GM18517 (cell line): ENCODE results near the gene IGSF9.
"Not testable (repeated sequence)": the region's sequence is repeated elsewhere in the genome, so short reads cannot be mapped to it uniquely, and the experiment has no call there.

ENCODE experiments used
- ATAC-seq: cut with Tn5 transposase; IDR thresholded peaks from one replicate; pipeline ENCODE4 v1.9.1; 2021; ENCODE audit warnings: mild to moderate bottlenecking, moderate library complexity; ENCODE audit not compliant: unreplicated experiment

The IGSF9 gene

DNA sequence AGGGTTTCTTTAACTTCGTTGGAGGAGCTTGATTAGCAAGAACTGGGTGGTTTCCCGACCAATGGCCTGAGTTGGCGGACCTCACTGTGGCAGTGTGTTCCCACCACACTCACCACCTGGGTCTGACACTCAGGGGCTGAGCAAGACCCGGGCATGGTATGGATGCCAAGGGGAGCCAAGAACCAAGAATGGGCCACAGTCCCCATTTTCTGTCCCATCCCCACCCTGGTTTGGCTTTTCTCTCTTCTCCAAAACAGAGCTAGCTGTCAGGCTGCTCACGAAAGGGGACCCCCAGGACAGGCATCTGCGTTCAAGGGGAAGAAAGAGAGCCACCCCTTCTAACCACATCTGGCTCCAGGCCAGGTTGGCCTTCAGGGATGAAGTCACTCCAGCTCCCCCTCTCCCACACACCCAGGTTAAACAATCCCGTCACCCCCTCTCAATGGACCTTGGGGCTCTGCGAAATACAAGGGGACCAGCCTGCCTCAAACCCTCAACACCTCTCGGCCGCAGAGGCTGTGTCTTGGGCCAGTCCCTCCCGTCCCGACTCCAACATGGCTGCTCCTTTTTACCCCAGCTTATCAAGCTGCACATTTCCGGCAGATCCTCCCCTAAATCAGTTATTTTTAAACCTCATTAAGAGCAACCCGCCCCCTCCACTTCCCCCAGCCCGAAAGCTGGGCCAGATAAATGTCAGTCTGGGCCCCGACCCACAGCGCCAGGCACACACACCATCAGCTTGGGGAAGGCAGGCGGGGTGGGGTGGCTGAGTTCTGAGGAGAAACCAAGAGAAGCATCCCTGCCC lies 23.5 kb downstream of the IGSF9 start:
- ATAC-seq, result no peak

GRCh38 chr1:159921251-159921650 lies 24.2 kb downstream of the IGSF9 start:
- peak; percentile 43 for ATAC-seq

GRCh38 chr1:159920651-159921050 lies 24.8 kb downstream of the IGSF9 start:
- ATAC-seq, result no peak

- ATAC-seq, result no peak
These were observed 25.2 kb downstream of the IGSF9 start for GRCh38 chr1:159920202-159920601.

GRCh38 chr1:159919236-159919865 lies 26.1 kb downstream of the IGSF9 start:
- no peak for ATAC-seq

- ATAC-seq, result no peak
These were observed 26.8 kb downstream of the IGSF9 start for GRCh38 chr1:159918352-159919200.

DNA sequence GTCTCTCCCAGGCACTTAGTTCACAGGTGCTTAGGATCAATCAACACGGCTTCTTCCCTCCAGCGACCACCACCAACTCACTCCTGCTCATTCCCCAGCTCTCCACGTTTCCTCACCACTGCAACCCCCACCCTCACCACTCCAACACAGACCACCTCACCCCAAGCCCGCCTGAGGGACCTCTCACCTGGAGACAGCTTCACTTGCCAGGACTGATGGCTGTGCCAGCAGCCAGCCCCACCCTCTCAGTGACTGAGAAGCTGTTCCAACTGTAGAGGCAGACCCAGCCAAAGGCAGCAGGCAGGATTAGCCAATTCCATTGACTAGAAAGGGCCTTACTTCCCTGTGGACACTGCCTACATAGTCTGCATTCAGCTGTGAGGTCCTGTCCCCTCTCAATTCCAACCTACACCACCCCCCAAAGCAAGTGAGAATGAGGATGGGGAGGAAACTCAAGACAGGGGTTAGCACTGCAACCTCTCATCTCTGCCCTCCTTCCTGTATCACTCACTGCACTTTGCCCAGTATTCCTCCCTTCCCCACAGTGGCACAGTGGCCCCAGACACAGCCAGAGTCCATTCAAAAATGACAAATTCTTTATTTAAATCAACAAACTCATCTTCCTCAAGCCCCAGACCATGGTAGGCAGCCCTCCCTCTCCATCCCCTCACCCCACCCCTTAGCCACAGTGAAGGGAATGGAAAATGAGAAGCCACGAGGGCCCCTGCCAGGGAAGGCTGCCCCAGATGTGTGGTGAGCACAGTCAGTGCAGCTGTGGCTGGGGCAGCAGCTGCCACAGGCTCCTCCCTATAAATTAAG lies 27.7 kb downstream of the IGSF9 start:
- no peak for ATAC-seq

DNA sequence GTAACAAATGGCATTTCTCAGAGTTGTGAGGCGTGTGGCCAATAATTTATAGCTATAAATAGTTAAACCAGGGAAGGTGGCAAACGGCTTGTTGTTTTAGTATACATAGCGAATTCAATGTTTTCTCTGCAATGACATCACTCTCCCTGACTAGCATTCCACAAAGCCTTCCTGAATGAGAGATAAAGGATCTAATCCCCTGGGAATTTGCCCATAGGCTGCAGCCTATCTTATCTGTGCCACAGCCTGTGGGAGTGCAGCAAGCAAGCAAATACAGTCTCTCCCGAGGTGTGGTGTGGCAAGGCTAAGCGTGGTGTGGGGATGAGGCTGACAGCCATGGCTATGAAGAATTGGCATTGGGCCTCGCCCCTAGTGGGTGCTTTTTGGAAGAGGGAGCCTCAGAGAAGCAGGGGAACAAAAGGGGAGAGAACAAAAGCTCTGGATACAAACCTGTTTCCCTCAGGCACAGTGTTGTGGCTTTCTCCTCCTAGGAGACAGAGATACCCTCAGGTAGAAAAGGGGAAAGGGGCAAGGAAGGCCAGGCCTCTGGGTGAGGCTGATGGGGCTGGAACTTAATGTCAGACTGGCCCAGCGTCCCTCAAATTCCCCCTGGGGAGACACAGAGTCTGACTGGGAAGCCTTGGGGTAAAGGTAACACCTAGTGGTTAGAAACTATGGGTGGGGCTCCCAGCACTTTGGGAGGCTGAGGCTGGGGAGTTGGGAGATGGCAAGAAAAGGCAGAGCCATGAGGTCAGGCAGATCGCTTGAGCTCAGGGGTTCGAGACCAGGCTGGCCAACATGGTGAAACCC lies 29.0 kb downstream of the IGSF9 start:
- ATAC-seq, result no peak

DNA sequence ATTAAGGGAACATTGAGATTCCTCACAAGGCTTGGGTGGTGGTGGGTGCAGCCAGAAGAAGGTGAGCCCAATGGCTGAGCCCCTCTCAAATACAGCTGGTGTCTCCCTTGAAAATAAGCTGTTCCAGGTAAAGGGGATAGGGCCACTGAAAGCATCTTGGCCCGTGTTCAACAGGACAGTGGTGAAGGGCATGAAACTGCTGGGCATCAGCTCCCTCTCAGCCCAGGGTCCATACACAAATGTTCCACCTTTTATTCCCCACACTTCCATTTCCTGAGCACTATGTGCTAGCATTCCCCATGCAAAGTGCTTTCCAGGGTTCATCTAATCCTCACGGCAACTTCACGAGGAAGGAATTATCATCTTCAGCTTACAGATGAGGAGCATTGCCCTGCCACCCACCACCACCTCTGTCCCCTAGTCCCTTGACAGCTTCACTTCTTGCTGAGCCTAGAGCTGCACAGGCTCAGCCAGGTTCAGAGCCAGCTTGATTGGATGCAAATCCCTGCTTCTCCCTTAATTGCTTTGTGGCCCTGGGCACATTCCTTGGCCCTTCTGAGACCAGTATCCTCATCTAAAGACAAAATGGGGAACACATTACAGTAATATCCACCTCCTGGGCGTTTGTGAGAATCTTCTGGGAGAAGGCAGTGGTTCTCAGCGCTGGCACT lies 29.7 kb downstream of the IGSF9 start:
- ATAC-seq, result no peak

GRCh38 chr1:159914252-159915018 lies 31.0 kb downstream of the IGSF9 start:
- no peak for ATAC-seq

GRCh38 chr1:159913451-159914192 lies 31.8 kb downstream of the IGSF9 start:
- no peak for ATAC-seq

- ATAC-seq, result no peak
These were observed 33.9 kb downstream of the IGSF9 start for GRCh38 chr1:159911326-159912070.

GRCh38 chr1:159908031-159908940 lies 37.1 kb downstream of the IGSF9 start:
- no peak for ATAC-seq

- no peak for ATAC-seq
These were observed 38.5 kb downstream of the IGSF9 start for GRCh38 chr1:159906960-159907359.

DNA sequence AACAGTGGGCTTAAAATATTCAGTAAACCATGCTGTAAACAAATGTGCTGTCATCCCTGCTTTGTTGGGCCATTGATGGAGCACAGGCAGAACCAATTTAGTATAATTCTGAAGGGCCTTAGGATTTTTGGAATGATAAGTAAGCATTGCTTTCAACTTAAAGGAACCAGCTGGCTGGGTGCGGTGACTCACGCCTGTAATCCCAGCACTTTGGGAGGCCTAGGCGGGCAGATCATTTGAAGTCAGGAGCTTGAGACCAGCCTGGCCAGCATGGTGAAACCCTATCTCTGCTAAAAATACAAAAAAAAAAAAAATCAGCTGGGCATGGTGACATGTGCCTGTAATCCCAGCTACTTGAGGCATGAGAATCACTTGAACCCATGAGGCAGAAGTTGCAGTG lies 41.4 kb downstream of the IGSF9 start:
- not testable (repeated sequence) for ATAC-seq

- ATAC-seq, result no peak
These were observed 42.9 kb downstream of the IGSF9 start for GRCh38 chr1:159902541-159902940.
